OCI-LY7 (cell line): Measurements from ENCODE around the gene SLC48A1. TPM values are rescaled to one million over a fixed set of nuclear protein-coding genes. Genes with fewer than 3 reads are reported as not detected.

Experiments
- BruUV-seq: library from RNA; stranded (reverse); fragments of 400-500 nt; replicated peaks from 2 replicates; lab custom pipeline; 2021; lab: Mats Ljungman, UMichigan
- CTCF ChIA-PET: fragments of 300-600 bp; sonication (Branson Sonifier 250); formaldehyde crosslinking; loops from one replicate; lab custom pipeline; 2022; ENCODE audit warnings: antibody characterized with exemption; ENCODE audit not compliant: unreplicated experiment; lab: Charles Lee
- POLR2A ChIA-PET: fragments of 300-600 bp; sonication (Branson Sonifier 250); formaldehyde crosslinking; loops from one replicate; lab custom pipeline; 2022; ENCODE audit warnings: antibody characterized with exemption; lab: Charles Lee
- DNase-seq: peaks from one replicate; pipeline ENCODE4 v3.0.0-alpha.2; 2015; ENCODE audit warnings: low spot score
- H2AFZ ChIP-seq: fragments of 200-600 bp; sonication (generic), shearing (Covaris generic); 2 replicates; pipeline ENCODE4 v1.6.1; 2014; ENCODE audit warnings: mild to moderate bottlenecking, antibody characterized with exemption, low read length, moderate library complexity
- H3K27ac ChIP-seq: fragments of 200-600 bp; sonication (generic); 2 replicates; pipeline ENCODE4 v1.5.1; 2014; ENCODE audit warnings: mixed run types, low read depth, mild to moderate bottlenecking, moderate library complexity, low read length, inconsistent platforms; ENCODE audit not compliant: poor library complexity, severe bottlenecking
- H3K36me3 ChIP-seq: fragments of 200-600 bp; sonication (generic); 2 replicates; pipeline ENCODE4 v1.6.1; 2014; ENCODE audit warnings: mild to moderate bottlenecking, antibody characterized with exemption, low read length, moderate library complexity, mixed read lengths; ENCODE audit not compliant: insufficient read depth
- H3K4me1 ChIP-seq: fragments of 200-600 bp; sonication (generic); 2 replicates; pipeline ENCODE4 v1.5.1; 2014; ENCODE audit warnings: mild to moderate bottlenecking, low read length; ENCODE audit not compliant: insufficient read depth, poor library complexity, severe bottlenecking
- H3K4me2 ChIP-seq: fragments of 200-600 bp; sonication (generic); 2 replicates; pipeline ENCODE4 v1.6.1; 2014; ENCODE audit warnings: mild to moderate bottlenecking, low read length
- H3K4me3 ChIP-seq: fragments of 200-600 bp; sonication (generic); 2 replicates; pipeline ENCODE4 v1.5.1; 2014; ENCODE audit warnings: mild to moderate bottlenecking, low read depth, low read length; ENCODE audit not compliant: poor library complexity, severe bottlenecking
- H3K79me2 ChIP-seq: fragments of 200-600 bp; sonication (generic); 2 replicates; pipeline ENCODE4 v1.6.1; 2016; ENCODE audit warnings: low read depth, mild to moderate bottlenecking, low read length, moderate library complexity, mixed read lengths; ENCODE audit not compliant: insufficient read depth
- H3K9me2 ChIP-seq: fragments of 200-600 bp; sonication (generic); 2 replicates; pipeline ENCODE4 v1.6.1; 2016; ENCODE audit warnings: mild to moderate bottlenecking, low read length, mixed read lengths; ENCODE audit not compliant: insufficient read depth
- H3K9me3 ChIP-seq: fragments of 200-600 bp; sonication (generic); 2 replicates; pipeline ENCODE4 v1.6.1; 2014; ENCODE audit warnings: mild to moderate bottlenecking, mixed run types, low read length, mixed read lengths
- H4K20me1 ChIP-seq: fragments of 200-600 bp; sonication (generic); 2 replicates; pipeline ENCODE4 v1.6.1; 2014; ENCODE audit warnings: mild to moderate bottlenecking, antibody characterized with exemption, low read length, moderate library complexity, mixed read lengths; ENCODE audit not compliant: insufficient read depth
- EZH2phosphoT487 ChIP-seq: fragments of 200-600 bp; sonication (generic); IDR thresholded peaks from 2 replicates; pipeline ENCODE4 v1.6.1; 2018; ENCODE audit warnings: low read depth, borderline replicate concordance, mild to moderate bottlenecking, mixed run types, antibody characterized with exemption, low read length, moderate library complexity, mixed read lengths
- intact Hi-C: fragments of 100-400 bp; cut with micrococcal nuclease; formaldehyde crosslinking; loops from one replicate; pipeline ENCODE4 v1.10.0; 2022; ENCODE audit not compliant: unreplicated experiment
- total RNA-seq, 2 experiments: library from RNA; depleted of rRNA in 1 of 2; stranded (reverse); fragments of >200 nt in 1 of 2; shearing (Covaris generic) in 1 of 2; gene quantifications; 2 replicates each; pipeline ENCODE4 v1.2.3, GENCODE V29; 2014 to 2022
- TF ChIP-seq, protein P1 (sequence below): fragments of 200-600 bp; sonication (generic); conservative IDR thresholded peaks from 2 replicates; pipeline ENCODE4 v1.5.1; 2014; ENCODE audit warnings: mild to moderate bottlenecking, antibody characterized with exemption, low read length, moderate library complexity, mixed read lengths

Gene SLC48A1
- total RNA-seq, 2 experiments from 2014 or later = 9.6 to 12.0 TPM

DNA sequence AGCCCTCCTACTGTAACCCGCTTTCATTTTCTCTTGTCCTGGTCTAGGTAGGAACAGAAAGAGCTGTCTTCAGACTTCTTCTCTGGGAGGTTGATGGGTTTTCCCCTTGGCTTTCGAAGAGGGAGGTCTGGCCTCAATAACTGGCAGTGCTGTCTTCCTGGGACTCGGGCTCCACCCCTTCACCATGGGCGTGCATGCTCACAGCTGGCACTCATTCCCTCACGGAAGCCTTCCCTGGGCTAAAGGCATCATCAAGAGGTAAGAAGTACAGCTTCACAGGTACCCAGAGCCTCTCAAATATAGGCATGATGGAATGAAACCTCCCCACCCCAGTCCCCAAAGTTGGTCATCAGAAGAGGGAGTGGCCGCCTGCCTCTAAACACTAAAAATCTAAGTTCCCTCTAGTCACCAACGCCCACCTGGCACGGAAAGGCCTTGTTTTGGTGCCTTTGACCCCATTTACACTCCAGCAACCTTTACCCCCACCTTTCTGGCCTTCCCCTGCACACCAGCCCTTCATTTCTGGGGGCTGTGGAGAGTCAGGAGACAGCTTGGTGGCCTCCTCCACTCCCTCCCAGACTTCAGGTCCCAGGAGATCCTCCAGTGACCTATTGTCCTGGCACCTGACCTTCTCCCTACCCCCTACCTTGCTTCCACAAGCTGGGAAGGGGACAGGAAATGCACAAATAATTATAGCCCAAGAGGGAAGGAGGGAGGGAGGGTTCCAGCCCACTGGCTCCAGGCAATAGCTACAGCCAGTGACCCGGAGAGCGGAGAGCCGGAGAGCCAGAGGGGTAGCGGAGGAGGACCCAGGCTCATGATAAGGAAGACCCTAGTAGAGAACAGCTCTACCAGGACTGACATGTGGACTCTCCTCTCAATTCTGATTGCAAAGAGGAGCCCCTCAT lies 17.1 kb upstream of the SLC48A1 start:
- ChIA-PET POLR2A (interaction anchor here (0.8 to 6.7 kb wide), 4 partner anchors 11 to 174 kb away, joined by 3 to 44 read pairs (median 6); no protein-coding TSS in a partner anchor), CTCF (interaction anchor here (2.0 kb wide), 1 partner anchor 15 kb away, joined by 6 read pairs; no protein-coding TSS in a partner anchor)
- Histone ChIP-seq H2AFZ (no peak overlapping the region), H3K36me3 (no peaks in the 10 kb centered on the region), H3K4me1 (peaks cover 49% of the 10 kb centered on the region), H3K79me2 (no peaks in the 10 kb centered on the region), H3K27ac (no peak overlapping the region), H3K4me3 (no peak overlapping the region), H3K9me2 (no peaks in the 10 kb centered on the region), H4K20me1 (no peaks in the 10 kb centered on the region), H3K4me2 (no peak overlapping the region), H3K9me3 (no peaks in the 10 kb centered on the region)
- no peak for DNase-seq
- intact Hi-C loops = no loop called here
- no TSS peak for BruUV-seq
- no peak for TF ChIP-seq EZH2phosphoT487
- TF ChIP-seq, protein P1, sequence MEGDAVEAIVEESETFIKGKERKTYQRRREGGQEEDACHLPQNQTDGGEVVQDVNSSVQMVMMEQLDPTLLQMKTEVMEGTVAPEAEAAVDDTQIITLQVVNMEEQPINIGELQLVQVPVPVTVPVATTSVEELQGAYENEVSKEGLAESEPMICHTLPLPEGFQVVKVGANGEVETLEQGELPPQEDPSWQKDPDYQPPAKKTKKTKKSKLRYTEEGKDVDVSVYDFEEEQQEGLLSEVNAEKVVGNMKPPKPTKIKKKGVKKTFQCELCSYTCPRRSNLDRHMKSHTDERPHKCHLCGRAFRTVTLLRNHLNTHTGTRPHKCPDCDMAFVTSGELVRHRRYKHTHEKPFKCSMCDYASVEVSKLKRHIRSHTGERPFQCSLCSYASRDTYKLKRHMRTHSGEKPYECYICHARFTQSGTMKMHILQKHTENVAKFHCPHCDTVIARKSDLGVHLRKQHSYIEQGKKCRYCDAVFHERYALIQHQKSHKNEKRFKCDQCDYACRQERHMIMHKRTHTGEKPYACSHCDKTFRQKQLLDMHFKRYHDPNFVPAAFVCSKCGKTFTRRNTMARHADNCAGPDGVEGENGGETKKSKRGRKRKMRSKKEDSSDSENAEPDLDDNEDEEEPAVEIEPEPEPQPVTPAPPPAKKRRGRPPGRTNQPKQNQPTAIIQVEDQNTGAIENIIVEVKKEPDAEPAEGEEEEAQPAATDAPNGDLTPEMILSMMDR = no peak

DNA sequence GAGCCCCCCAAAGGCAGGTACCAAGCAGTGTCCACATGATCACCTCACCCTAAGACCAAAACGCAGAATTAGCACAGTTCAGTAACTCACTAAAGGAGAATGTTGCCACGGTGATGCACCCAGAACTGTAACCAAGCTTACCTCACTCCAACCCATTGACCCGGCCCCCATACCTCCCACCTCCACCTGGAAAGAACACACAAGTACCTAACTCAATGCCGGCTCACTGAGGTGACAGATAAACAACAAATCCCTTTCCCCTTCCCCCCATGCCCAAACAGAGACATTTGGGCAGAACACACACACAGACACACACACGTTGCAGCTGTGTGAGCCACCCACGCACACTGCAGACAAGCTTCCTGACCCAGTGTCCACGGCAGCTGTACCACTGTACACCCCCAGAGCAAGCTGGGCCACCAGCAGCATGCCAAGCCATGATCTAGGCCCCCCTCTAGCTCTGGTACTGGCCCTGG lies 15.6 kb upstream of the SLC48A1 start:
- ChIA-PET CTCF (interaction anchor here (1.9 to 2.3 kb wide), 2 partner anchors 9 to 15 kb away, joined by 13 to 16 read pairs; no protein-coding TSS in a partner anchor), POLR2A (interaction anchor here (1.1 to 6.7 kb wide), 5 partner anchors 9 to 16 kb away, joined by 4 to 44 read pairs (median 6); no protein-coding TSS in a partner anchor)
- no TSS peak for BruUV-seq
- Histone ChIP-seq H3K9me2 (no peaks in the 10 kb centered on the region), H4K20me1 (no peaks in the 10 kb centered on the region), H3K36me3 (no peaks in the 10 kb centered on the region), H3K4me1 (peaks cover 43% of the 10 kb centered on the region), H3K4me2 (no peak overlapping the region), H2AFZ (no peak overlapping the region), H3K4me3 (no peak overlapping the region), H3K79me2 (no peaks in the 10 kb centered on the region), H3K27ac (no peak overlapping the region), H3K9me3 (no peaks in the 10 kb centered on the region)
- intact Hi-C loops = no loop called here
- TF ChIP-seq, protein P1 = no peak
- TF ChIP-seq EZH2phosphoT487 = no peak
- no peak for DNase-seq
